IMR-90 (cell line): ENCODE results near the gene NEDD1. TPM values are rescaled to one million over a fixed set of nuclear protein-coding genes. Genes with fewer than 3 reads are reported as not detected.

Experiments used
- ATAC-seq: fragments of 200-7000 bp; cut with Tn5 transposase; 2 replicates; pipeline ENCODE4 v1.9.1; 2020; ENCODE audit warnings: low read depth, mild to moderate bottlenecking, moderate library complexity
- BruUV-seq: library from RNA; stranded (reverse); fragments of 400-500 nt; replicated peaks from 2 replicates; lab custom pipeline; 2021; lab: Mats Ljungman, UMichigan
- CTCF ChIA-PET: fragments of 300-600 bp; formaldehyde crosslinking; extraction: SDS; loops from one replicate; lab custom pipeline; 2021; ENCODE audit warnings: antibody characterized with exemption; lab: Yijun Ruan, JAX
- POLR2A ChIA-PET: fragments of 300-600 bp; sonication (Branson Sonifier 250); formaldehyde crosslinking; loops from one replicate; lab custom pipeline; 2022; ENCODE audit warnings: antibody characterized with exemption; ENCODE audit not compliant: unreplicated experiment; lab: Charles Lee
- DNase-seq: peaks from one replicate; pipeline ENCODE4 v3.0.0; 2013
- H2AFZ ChIP-seq: replicated peaks from 2 replicates; pipeline ENCODE3; 2013; ENCODE audit warnings: low read length, mild to moderate bottlenecking; ENCODE audit not compliant: poor library complexity
- H2AK5ac ChIP-seq: 2 replicates; pipeline ENCODE4 v1.6.1; 2013; ENCODE audit warnings: low read depth, low read length, inconsistent platforms
- H2AK9ac ChIP-seq: replicated peaks from 2 replicates; pipeline ENCODE3; 2013; ENCODE audit warnings: mild to moderate bottlenecking, low read depth, low read length, moderate library complexity; ENCODE audit not compliant: poor library complexity
- H2BK120ac ChIP-seq: 2 replicates; pipeline ENCODE4 v1.6.1; 2013; ENCODE audit warnings: low read depth, low read length, inconsistent platforms
- H2BK15ac ChIP-seq: 3 replicates; pipeline ENCODE4 v1.6.1; 2013; ENCODE audit warnings: low read depth, low read length, inconsistent platforms
- H2BK20ac ChIP-seq: 2 replicates; pipeline ENCODE4 v1.6.1; 2013; ENCODE audit warnings: low read depth, mild to moderate bottlenecking, inconsistent platforms, low read length, moderate library complexity
- H2BK5ac ChIP-seq: 2 replicates; pipeline ENCODE4 v1.6.1; 2013; ENCODE audit warnings: mild to moderate bottlenecking, low read depth, low read length, inconsistent platforms; ENCODE audit not compliant: poor library complexity, severe bottlenecking
- H3K14ac ChIP-seq: replicated peaks from 2 replicates; pipeline ENCODE4 v1.6.1; 2013; ENCODE audit warnings: low read depth, low read length, inconsistent platforms
- H3K18ac ChIP-seq: 2 replicates; pipeline ENCODE4 v1.6.1; 2013; ENCODE audit warnings: low read depth, low read length, control low read depth
- H3K23ac ChIP-seq: 2 replicates; pipeline ENCODE4 v1.6.1; 2013; ENCODE audit warnings: low read depth, low read length, inconsistent platforms
- H3K27ac ChIP-seq: 2 replicates; pipeline ENCODE4 v1.5.1; 2013; ENCODE audit warnings: mild to moderate bottlenecking, control low read depth, low read length; ENCODE audit not compliant: insufficient read depth
- H3K27me3 ChIP-seq: 2 replicates; pipeline ENCODE4 v1.6.1; 2013; ENCODE audit warnings: low read length; ENCODE audit not compliant: control insufficient read depth, insufficient read depth
- H3K36me3 ChIP-seq: 2 replicates; pipeline ENCODE4 v1.6.1; 2013; ENCODE audit warnings: low read length, mixed read lengths; ENCODE audit not compliant: control insufficient read depth, insufficient read depth
- H3K4ac ChIP-seq: 2 replicates; pipeline ENCODE4 v1.6.1; 2013; ENCODE audit warnings: low read depth, low read length, inconsistent platforms
- H3K4me1 ChIP-seq: 2 replicates; pipeline ENCODE4 v1.6.1; 2013; ENCODE audit warnings: low read length, mixed read lengths; ENCODE audit not compliant: control insufficient read depth, insufficient read depth
- H3K4me2 ChIP-seq: 2 replicates; pipeline ENCODE4 v1.6.1; 2013; ENCODE audit warnings: low read depth, mild to moderate bottlenecking, control low read depth, low read length, moderate library complexity
- H3K4me3 ChIP-seq: 2 replicates; pipeline ENCODE4 v1.5.1; 2013; ENCODE audit warnings: low read depth, mild to moderate bottlenecking, control low read depth, low read length, moderate library complexity; ENCODE audit not compliant: insufficient read depth
- H3K56ac ChIP-seq: 2 replicates; pipeline ENCODE4 v1.6.1; 2013; ENCODE audit warnings: low read length, inconsistent platforms; ENCODE audit not compliant: insufficient read depth; ENCODE audit errors: extremely low read depth
- H3K79me1 ChIP-seq, 2 experiments: 2 replicates each; pipeline ENCODE4 v1.6.1; 2013; ENCODE audit warnings: low read length in 2 of 2, inconsistent platforms in 1 of 2, low read depth in 1 of 2
- H3K9ac ChIP-seq: 2 replicates; pipeline ENCODE4 v1.6.1; 2013; ENCODE audit warnings: low read depth, low read length, control low read depth
- H3K9me1 ChIP-seq: 2 replicates; pipeline ENCODE4 v1.6.1; 2013; ENCODE audit warnings: low read length, inconsistent platforms; ENCODE audit not compliant: insufficient read depth
- H3K9me3 ChIP-seq: 2 replicates; pipeline ENCODE4 v1.6.1; 2013; ENCODE audit warnings: low read length; ENCODE audit not compliant: control insufficient read depth, insufficient read depth
- H4K20me1 ChIP-seq: 2 replicates; pipeline ENCODE4 v1.6.1; 2013; ENCODE audit warnings: low read length, inconsistent platforms; ENCODE audit not compliant: insufficient read depth
- H4K5ac ChIP-seq: 2 replicates; pipeline ENCODE4 v1.6.1; 2013; ENCODE audit warnings: mild to moderate bottlenecking, low read depth, low read length, control low read depth
- H4K8ac ChIP-seq, 2 experiments: 2 replicates each; pipeline ENCODE4 v1.6.1; 2013; ENCODE audit warnings: low read depth in 2 of 2, low read length in 2 of 2, control low read depth in 1 of 2, inconsistent platforms in 1 of 2
- H4K91ac ChIP-seq: 2 replicates; pipeline ENCODE4 v1.6.1; 2013; ENCODE audit warnings: low read depth, low read length, inconsistent platforms; ENCODE audit not compliant: insufficient read depth
- CEBPB ChIP-seq: IDR thresholded peaks from 2 replicates; pipeline ENCODE4 v1.6.1; 2012; ENCODE audit warnings: low read depth, low read length, improper control_type of control experiment
- RAD21 ChIP-seq: IDR thresholded peaks from 2 replicates; pipeline ENCODE4 v1.6.1; 2012; ENCODE audit warnings: low read length, improper control_type of control experiment
- WGBS, 2 experiments: methylation state at CpG; one replicate each; pipeline versions ENCODE4 v1.1.5 to v1.1.7; 2013; ENCODE audit warnings: missing lambda C conversion rate in 2 of 2; ENCODE audit not compliant: insufficient read length in 1 of 2; ENCODE audit errors: extremely low coverage in 2 of 2; 5-methylcytosine and 5-hydroxymethylcytosine counted together
- dilution Hi-C: fragments of 300-500 bp; cut with HindIII; formaldehyde crosslinking; loops from one replicate; pipeline ENCODE4 v1.14.3; 2018; ENCODE audit warnings: low sequenced_read_pairs; ENCODE audit not compliant: unreplicated experiment
- in situ Hi-C: fragments of 300-500 bp; cut with MboI; formaldehyde crosslinking; loops from 3 replicates; pipeline ENCODE4 v1.14.3; 2019; ENCODE audit warnings: low sequenced_read_pairs, inconsistent platforms, mixed read lengths
- intact Hi-C: fragments of 100-400 bp; cut with micrococcal nuclease; formaldehyde crosslinking; loops from 2 replicates; pipeline ENCODE4 v1.10.0; 2022
- polyA plus RNA-seq, 3 experiments: library from polyadenylated mRNA; depleted of rRNA; stranded (reverse); fragments of >200 nt; gene quantifications; 2 replicates each; pipeline ENCODE4 v1.2.3, GENCODE V29; 2012; ENCODE audit warnings: low replicate concordance in 1 of 3
- total RNA-seq: library from RNA; depleted of rRNA; stranded (reverse); fragments of >200 nt; gene quantifications from 2 replicates; pipeline ENCODE4 v1.2.3, GENCODE V29; 2012

The NEDD1 gene
- total and polyA plus RNA-seq, 2 of the 4 experiments (the other 2 are of a cell fraction): 10.0 to 48.0 TPM

DNA sequence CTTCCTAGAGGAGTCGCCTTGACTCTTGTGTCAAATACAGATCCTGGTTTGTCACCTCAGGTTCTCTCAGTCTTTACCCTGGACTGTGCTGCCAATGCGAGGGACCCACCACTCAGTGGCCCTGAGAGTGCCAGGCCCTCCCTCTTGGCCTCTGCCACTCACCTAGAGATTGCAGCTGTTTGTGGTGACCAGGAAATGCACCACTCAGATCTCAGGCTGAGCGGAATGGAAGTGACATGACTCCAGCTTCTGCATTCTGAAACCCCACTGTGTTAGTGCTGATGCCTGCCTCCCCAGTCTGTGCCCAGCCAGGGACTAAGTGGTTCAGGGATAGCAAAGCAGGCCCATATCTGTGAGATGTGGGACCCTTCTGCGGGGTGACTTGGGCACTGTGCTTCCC is 27.8 kb upstream of the NEDD1 start:
- ATAC-seq: peak; percentile 4; the same call in 1 of the 2 replicates
- peak overlapping the region; percentile 74; the same call in 2 of the 3 replicates for H2BK15ac ChIP-seq

More for the DNA sequence above, 27.8 kb upstream of the NEDD1 start:
- Histone ChIP-seq H2AK9ac (peak overlapping the region; percentile 10), H4K8ac (peak overlapping the region in 1 of 2 experiments; percentile 27; a peak in 1 of 4 replicates), H3K4me1 (peaks cover 11% of the 10 kb centered on the region), H3K14ac (peak overlapping the region; percentile 38), H3K9me1 (peaks cover 12% of the 10 kb centered on the region), H3K27ac (peak overlapping the region; percentile 56; the same call in 1 of the 2 replicates), H3K4me3 (no peak overlapping the region), H3K56ac (no peak overlapping the region), H4K91ac (peak overlapping the region; percentile 53; the same call in 1 of the 2 replicates), H2BK120ac (peak overlapping the region; percentile 43), H2AK5ac (peak overlapping the region; percentile 48), H3K27me3 (no peaks in the 10 kb centered on the region), H3K79me1 (no peaks in the 10 kb centered on the region), H3K4ac (peak overlapping the region; percentile 65), H3K18ac (peak overlapping the region; percentile 19; the same call in 1 of the 2 replicates), H4K20me1 (no peaks in the 10 kb centered on the region), H3K36me3 (no peaks in the 10 kb centered on the region), H2AFZ (peak overlapping the region; percentile 54), H3K9me3 (no peaks in the 10 kb centered on the region), H4K5ac (no peak overlapping the region; the same call in 1 of the 2 replicates), H3K4me2 (no peak overlapping the region), H3K23ac (peak overlapping the region; percentile 6; the same call in 1 of the 2 replicates), H2BK20ac (peak overlapping the region; percentile 5), H3K9ac (peak overlapping the region; percentile 52; the same call in 1 of the 2 replicates), H2BK5ac (peak overlapping the region; percentile 7)
- dilution Hi-C loops (no loop called here), in situ Hi-C loops (no loop called here), intact Hi-C loops (no loop called here)
- 83% methylated on average over 1 of the region's 4 CpGs; no CpG with 5 or more reads in 1 of the 2 experiments for WGBS, 2 experiments
- DNase-seq: no peak
- ChIA-PET CTCF (no interaction called here), POLR2A (no interaction called here)
- TF ChIP-seq CEBPB: no peak
- TF ChIP-seq RAD21: no peak
- BruUV-seq: no TSS peak
